ENCODE measurements around the gene MAEL. TPM values are rescaled to one million over a fixed set of nuclear protein-coding genes. Genes with fewer than 3 reads are reported as not detected.
"Not testable (repeated sequence)": the region's sequence is repeated elsewhere in the genome, so short reads cannot be mapped to it uniquely, and the experiment has no call there.

MAEL gene
- total and polyA plus RNA-seq, 2 of the 13 experiments (the other 11 are each of a cell fraction or from before 2014, with no cell fraction given), result not detected

DNA sequence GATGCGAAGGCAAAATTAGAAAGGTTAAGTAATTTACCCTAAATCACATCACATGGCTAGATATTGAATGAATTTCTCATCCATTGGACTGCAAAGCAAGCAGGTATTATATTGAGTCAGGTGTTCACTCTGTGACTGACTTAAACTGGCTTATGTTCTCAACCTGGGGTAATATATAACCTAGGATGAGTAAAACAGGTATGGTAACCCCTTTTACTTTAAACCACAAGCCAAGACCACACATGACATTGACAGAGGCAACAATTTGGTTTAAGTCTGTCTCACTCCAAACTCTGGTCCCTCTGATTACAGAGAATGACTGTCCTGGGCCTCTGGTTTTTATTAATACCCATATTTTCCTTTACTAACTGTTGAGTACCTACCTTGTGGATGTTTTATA, 33.3 kb downstream of the MAEL start:
- BruUV-seq (replicated peaks), result no TSS peak
- H3K79me2 ChIP-seq (ENCODE audit: insufficient read depth, low read length), result no peaks in the 10 kb centered on the region
- no peaks in the 10 kb centered on the region for H4K20me1 ChIP-seq (ENCODE audit: insufficient read depth, low read length)
- H3K9ac ChIP-seq (ENCODE audit: insufficient read depth, low read depth, low read length), result no peak overlapping the region
- intact Hi-C loops (cut with micrococcal nuclease; ENCODE audit: unreplicated experiment), result no loop called here
- no peak overlapping the region for H3K4me2 ChIP-seq (ENCODE audit: low read depth, low read length)
- DNase-seq (ENCODE audit: low spot score) (no peak), ATAC-seq (no peak), FAIRE-seq (no peak)
- H3K36me3 ChIP-seq (replicated peaks in 1 of 2; ENCODE audit: control insufficient read depth in 1 of 2, insufficient read depth in 2 of 2, low read length in 2 of 2), result no peaks in the 10 kb centered on the region
- no peaks in the 10 kb centered on the region for H3K4me1 ChIP-seq (ENCODE audit: insufficient read depth, low read length)
- POLR2A ChIA-PET, result no interaction called here
- no peak overlapping the region for H3K4me3 ChIP-seq (replicated peaks in 1 of 3; ENCODE audit: insufficient read depth in 1 of 3, low read depth in 2 of 3, low read length in 3 of 3)
- no peak overlapping the region for H3K27ac ChIP-seq (ENCODE audit: extremely low read length, insufficient read depth, low read length)
- no peak overlapping the region for H2AFZ ChIP-seq (ENCODE audit: low read length)
- no peaks in the 10 kb centered on the region for H3K27me3 ChIP-seq (ENCODE audit: control insufficient read depth in 1 of 2, insufficient read depth in 2 of 2, low read length in 2 of 2)
- TF ChIP-seq ZNF136 (CRISPR knock-in tag; IDR thresholded peaks at IDR 0.05; ENCODE audit: low read depth), result no peak
- no peak for TF ChIP-seq RBM39 (IDR thresholded peaks at IDR 0.05; ENCODE audit: low read depth, low read length, poor library complexity, severe bottlenecking)
- CTCF ChIA-PET (ENCODE audit: low intra/inter-chr PET ratio, low total read pairs), result no interaction called here
- H3K9me3 ChIP-seq (ENCODE audit: low read length), result no peaks in the 10 kb centered on the region
- 3% methylated on average over 1 of the region's 1 CpG for WGBS (ENCODE audit: low lambda C conversion rate)
- in situ Hi-C loops (cut with HindIII; ENCODE audit: extremely low pct_ligation_motif_present, low pct_unique_long_range_greater_than_20kb), result no loop called here

DNA sequence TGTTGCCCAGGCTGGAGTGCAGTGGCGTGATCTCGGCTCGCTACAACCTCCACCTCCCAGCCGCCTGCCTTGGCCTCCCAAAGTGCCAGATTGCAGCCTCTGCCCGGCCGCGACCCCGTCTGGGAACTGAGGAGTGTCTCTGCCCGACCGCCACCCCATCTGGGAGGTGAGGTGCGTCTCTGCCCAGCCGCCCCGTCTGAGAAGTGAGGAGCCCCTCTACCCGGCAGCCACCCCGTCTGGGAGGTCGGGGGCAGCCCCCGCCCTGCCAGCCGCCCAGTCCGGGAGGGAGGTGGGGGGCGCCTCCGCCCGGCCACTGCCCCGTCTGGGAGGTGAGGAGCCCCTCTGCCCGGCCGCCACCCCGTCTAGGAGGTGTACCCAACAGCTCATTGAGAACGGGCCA, 40.5 kb downstream of the MAEL start:
- H3K36me3 ChIP-seq (replicated peaks in 1 of 2; ENCODE audit: control insufficient read depth in 1 of 2, insufficient read depth in 2 of 2, low read length in 2 of 2); H3K4me2 ChIP-seq (ENCODE audit: low read depth, low read length); H3K4me1 ChIP-seq (ENCODE audit: insufficient read depth, low read length); in situ Hi-C loops (cut with HindIII; ENCODE audit: extremely low pct_ligation_motif_present, low pct_unique_long_range_greater_than_20kb); BruUV-seq (replicated peaks); H3K27me3 ChIP-seq (ENCODE audit: control insufficient read depth in 1 of 2, insufficient read depth in 2 of 2, low read length in 2 of 2); DNase-seq (ENCODE audit: low spot score); H3K27ac ChIP-seq (ENCODE audit: extremely low read length, insufficient read depth, low read length); H4K20me1 ChIP-seq (ENCODE audit: insufficient read depth, low read length); CTCF ChIA-PET (ENCODE audit: low intra/inter-chr PET ratio, low total read pairs); H3K4me3 ChIP-seq (replicated peaks in 1 of 3; ENCODE audit: insufficient read depth in 1 of 3, low read depth in 2 of 3, low read length in 3 of 3); POLR2A ChIA-PET; H3K9me3 ChIP-seq (ENCODE audit: low read length); H3K79me2 ChIP-seq (ENCODE audit: insufficient read depth, low read length); H2AFZ ChIP-seq (ENCODE audit: low read length); H3K9ac ChIP-seq (ENCODE audit: insufficient read depth, low read depth, low read length); ATAC-seq; FAIRE-seq; intact Hi-C loops (cut with micrococcal nuclease; ENCODE audit: unreplicated experiment): not testable (repeated sequence)
- WGBS (ENCODE audit: low lambda C conversion rate), result 72% methylated on average over 5 of the region's 27 CpGs

DNA sequence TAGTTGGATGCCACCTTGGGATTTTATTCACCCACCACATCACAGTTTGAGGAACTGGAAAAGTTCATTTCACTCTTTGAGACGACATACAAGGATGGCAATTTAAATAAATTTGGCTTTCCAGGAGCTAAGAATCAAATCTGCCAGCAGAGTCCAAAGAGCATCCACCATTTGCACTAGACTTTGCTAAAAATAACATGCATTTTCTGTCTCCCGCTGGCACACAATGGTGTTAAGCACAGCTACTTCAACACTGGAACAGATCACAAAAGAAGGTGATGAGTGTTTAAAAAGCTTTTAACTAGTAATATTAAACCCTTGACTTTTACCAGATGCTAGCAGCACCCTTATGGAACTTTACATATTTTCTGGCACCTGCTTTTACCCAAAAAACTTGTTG, 44.6 kb downstream of the MAEL start:
- in situ Hi-C loops (cut with HindIII; ENCODE audit: extremely low pct_ligation_motif_present, low pct_unique_long_range_greater_than_20kb) (no loop called here), intact Hi-C loops (cut with micrococcal nuclease; ENCODE audit: unreplicated experiment) (no loop called here)
- no peak for ATAC-seq
- Histone ChIP-seq H3K27me3 (ENCODE audit: control insufficient read depth in 1 of 2, insufficient read depth in 2 of 2, low read length in 2 of 2) (no peaks in the 10 kb centered on the region), H3K79me2 (ENCODE audit: insufficient read depth, low read length) (no peaks in the 10 kb centered on the region), H3K36me3 (replicated peaks in 1 of 2; ENCODE audit: control insufficient read depth in 1 of 2, insufficient read depth in 2 of 2, low read length in 2 of 2) (no peaks in the 10 kb centered on the region), H3K4me1 (ENCODE audit: insufficient read depth, low read length) (no peaks in the 10 kb centered on the region), H3K4me3 (replicated peaks in 1 of 3; ENCODE audit: insufficient read depth in 1 of 3, low read depth in 2 of 3, low read length in 3 of 3) (no peak overlapping the region), H2AFZ (ENCODE audit: low read length) (no peak overlapping the region), H3K9me3 (ENCODE audit: low read length) (no peaks in the 10 kb centered on the region), H4K20me1 (ENCODE audit: insufficient read depth, low read length) (no peaks in the 10 kb centered on the region), H3K9ac (ENCODE audit: insufficient read depth, low read depth, low read length) (no peak overlapping the region), H3K4me2 (ENCODE audit: low read depth, low read length) (no peak overlapping the region), H3K27ac (ENCODE audit: extremely low read length, insufficient read depth, low read length) (no peak overlapping the region)
- ChIA-PET CTCF (ENCODE audit: low intra/inter-chr PET ratio, low total read pairs) (no interaction called here), POLR2A (no interaction called here)
- WGBS (ENCODE audit: low lambda C conversion rate), result 3% methylated on average over 2 of the region's 2 CpGs
- FAIRE-seq, result no peak
- BruUV-seq (replicated peaks), result no TSS peak
- no peak for DNase-seq (ENCODE audit: low spot score)
- TF ChIP-seq ZNF225 (CRISPR knock-in tag; IDR thresholded peaks at IDR 0.05), result no peak
- TF ChIP-seq ZNF850 (CRISPR knock-in tag; conservative IDR thresholded peaks at IDR 0.05), result no peak
- no peak for TF ChIP-seq SP2 (CRISPR knock-in tag; IDR thresholded peaks at IDR 0.05)
- TF ChIP-seq CHCHD3 (CRISPR knock-in tag; IDR thresholded peaks at IDR 0.05), result no peak
- TF ChIP-seq ZNF598 (CRISPR knock-in tag; IDR thresholded peaks at IDR 0.05; ENCODE audit: borderline replicate concordance), result no peak

Data from HepG2 (cell line).